ENCODE measurements around the gene VPS37B. TPM values are rescaled to one million over a fixed set of nuclear protein-coding genes. Genes with fewer than 3 reads are reported as not detected.

The VPS37B gene
- total and polyA plus RNA-seq, 10 of the 15 experiments (the other 5 are each of a cell fraction or from before 2014, with no cell fraction given), result 0.66 to 68.6 (median 39.6) TPM

- Histone ChIP-seq H3K27me3 (replicated peaks in 1 of 2; ENCODE audit: control insufficient read depth in 2 of 2, insufficient read depth in 2 of 2, low read length in 1 of 2) (no peaks in the 10 kb centered on the region), H3K27ac (ENCODE audit: control insufficient read depth, insufficient read depth) (no peak overlapping the region), H2AFZ (ENCODE audit: control insufficient read depth, low read depth, low read length) (no peak overlapping the region), H3K4me3 (no peak overlapping the region), H4K20me1 (ENCODE audit: control insufficient read depth, insufficient read depth) (no peaks in the 10 kb centered on the region), H3K4me1 (ENCODE audit: control insufficient read depth, insufficient read depth, low read length) (peaks cover 30% of the 10 kb centered on the region), H3K36me3 (ENCODE audit: control insufficient read depth in 2 of 2, insufficient read depth in 2 of 2, low read length in 1 of 2) (no peaks in the 10 kb centered on the region), H3K9ac (ENCODE audit: control insufficient read depth, insufficient read depth, low read length) (no peak overlapping the region), H3K9me3 (replicated peaks; ENCODE audit: control insufficient read depth, insufficient read depth, low read length) (no peaks in the 10 kb centered on the region), H3K4me2 (ENCODE audit: control insufficient read depth, insufficient read depth) (no peak overlapping the region), H3K79me2 (ENCODE audit: control insufficient read depth, insufficient read depth, low read length) (no peaks in the 10 kb centered on the region)
- RAD21 ChIA-PET (ENCODE audit: unreplicated experiment), result interaction anchor here (1.1 to 5.1 kb wide), 2 partner anchors 27 to 32 kb away, joined by 3 to 17 read pairs; no protein-coding TSS in a partner anchor
- in situ Hi-C loops (cut with MboI), result no loop called here
- SMC1A ChIA-PET (ENCODE audit: uncharacterized antibody, unreplicated experiment), result interaction anchor here (1.6 to 6.3 kb wide), 2 partner anchors 15 to 26 kb away, joined by 3 to 52 read pairs; no protein-coding TSS in a partner anchor
- no peak for ATAC-seq
- no peak for DNase-seq (ENCODE audit: low read depth, low spot score)
- POLR2A ChIA-PET, result interaction anchor here (0.7 kb wide), 1 partner anchor 91 kb away, joined by 4 read pairs; no protein-coding TSS in a partner anchor
- intact Hi-C loops (cut with micrococcal nuclease; ENCODE audit: unreplicated experiment), result no loop called here
- 72% methylated on average over 7 of the region's 7 CpGs for WGBS (ENCODE audit: insufficient coverage, insufficient replicate concordance, low lambda C conversion rate, missing lambda C conversion rate)
- no TSS peak for BruUV-seq (replicated peaks)
- FAIRE-seq, result no peak
- CTCF ChIA-PET, result interaction anchor here (1.0 to 1.3 kb wide), 2 partner anchors 23 to 51 kb away, joined by 3 to 4 read pairs; no protein-coding TSS in a partner anchor
- no peak for TF ChIP-seq ZNF384 (IDR thresholded peaks at IDR 0.05; ENCODE audit: borderline replicate concordance, low read depth, low read length)
- TF ChIP-seq WRNIP1 (IDR thresholded peaks at IDR 0.05; ENCODE audit: borderline replicate concordance, low read depth, low read length), result no peak
- TF ChIP-seq PML (IDR thresholded peaks at IDR 0.05; ENCODE audit: low read length), result no peak
- TF ChIP-seq HCFC1 (IDR thresholded peaks at IDR 0.05; ENCODE audit: low read length), result no peak
- TF ChIP-seq SMAD5 (IDR thresholded peaks at IDR 0.05; ENCODE audit: low read depth), result no peak
- TF ChIP-seq ZNF274 (IDR thresholded peaks at IDR 0.05; ENCODE audit: insufficient read depth, insufficient read length), result no peak
- TF ChIP-seq RELB (IDR thresholded peaks at IDR 0.05; ENCODE audit: low read depth), result no peak
Measured at GRCh38 chr12:122903693-122904034, 7.7 kb upstream of the VPS37B start.

All from GM12878 (cell line).